Endothelial cell of umbilical vein (primary cell): ENCODE data around the gene IL1R2. TPM values are rescaled to one million over a fixed set of nuclear protein-coding genes. Genes with fewer than 3 reads are reported as not detected.

ENCODE experiments used
- BruUV-seq: library from RNA; stranded (reverse); fragments of 400-500 nt; replicated peaks from 2 replicates; lab custom pipeline; 2021; lab: Mats Ljungman, UMichigan
- CTCF ChIA-PET: fragments of 300-600, 350-600 bp; sonication (Branson Sonifier 250); formaldehyde crosslinking; loops from one replicate; lab custom pipeline; 2021; ENCODE audit warnings: antibody characterized with exemption, inconsistent platforms; lab: Charles Lee
- POLR2A ChIA-PET: fragments of 300-600, 350-600 bp; sonication (Branson Sonifier 250); formaldehyde crosslinking; loops from one replicate; lab custom pipeline; 2021; ENCODE audit warnings: antibody characterized with exemption, inconsistent platforms; lab: Charles Lee
- DNase-seq: peaks from one replicate; pipeline ENCODE4 v3.0.0-alpha.2; 2011; ENCODE audit warnings: low read depth, low spot score
- FAIRE-seq: peaks from 2 replicates; lab custom pipeline; 2011; peaks lifted over from hg19 to GRCh38; lab: Jason Lieb, UNC
- H2AFZ ChIP-seq: 2 replicates; pipeline ENCODE4 v1.6.0; 2012; ENCODE audit warnings: low read depth, low read length, control low read depth, inconsistent platforms
- H3K27ac ChIP-seq: 2 replicates; pipeline ENCODE4 v1.5.1; 2011; ENCODE audit warnings: low read depth, mild to moderate bottlenecking, control low read depth, low read length, moderate library complexity; ENCODE audit not compliant: insufficient read depth
- H3K27me3 ChIP-seq, 2 experiments: 2 replicates each; pipeline versions ENCODE4 v1.6.0 to v1.6.1; 2011; ENCODE audit warnings: low read length in 2 of 2, mixed read lengths in 1 of 2; ENCODE audit not compliant: control insufficient read depth in 2 of 2, insufficient read depth in 2 of 2
- H3K36me3 ChIP-seq, 2 experiments: 2 replicates in 1 of 2; 3 replicates in 1 of 2; pipeline ENCODE4 v1.5.1; 2011; ENCODE audit warnings: low read length in 2 of 2, mild to moderate bottlenecking in 1 of 2, moderate library complexity in 1 of 2; ENCODE audit not compliant: control insufficient read depth in 2 of 2, insufficient read depth in 2 of 2; ENCODE audit errors: extremely low read depth in 1 of 2
- H3K4me1 ChIP-seq: 3 replicates; pipeline ENCODE4 v1.5.1; 2011; ENCODE audit warnings: mild to moderate bottlenecking, low read length; ENCODE audit not compliant: control insufficient read depth, insufficient read depth; ENCODE audit errors: extremely low read depth
- H3K4me2 ChIP-seq: 2 replicates; pipeline ENCODE4 v1.6.1; 2011; ENCODE audit warnings: low read length, control low read depth, mixed read lengths; ENCODE audit not compliant: insufficient read depth
- H3K4me3 ChIP-seq, 3 experiments: fragments of 200-600 bp in 1 of 3; sonication (generic), shearing (Covaris generic) in 1 of 3; replicated peaks in 1 of 3; 2 replicates each; pipeline ENCODE4 v1.5.1; 2011 to 2016; ENCODE audit warnings: control low read depth in 3 of 3, low read length in 3 of 3, mild to moderate bottlenecking in 2 of 3, inconsistent platforms in 1 of 3, low read depth in 1 of 3, moderate library complexity in 1 of 3; ENCODE audit not compliant: insufficient read depth in 1 of 3
- H3K79me2 ChIP-seq: 2 replicates; pipeline ENCODE4 v1.6.0; 2012; ENCODE audit warnings: low read length, inconsistent platforms; ENCODE audit not compliant: control insufficient read depth, insufficient read depth
- H3K9ac ChIP-seq: replicated peaks from 2 replicates; pipeline ENCODE3; 2011; ENCODE audit warnings: low read length, control low read depth; ENCODE audit not compliant: insufficient read depth; ENCODE audit errors: extremely low read depth
- H3K9me1 ChIP-seq: replicated peaks from 3 replicates; pipeline ENCODE4 v1.6.0; 2011; ENCODE audit warnings: mild to moderate bottlenecking, low read length; ENCODE audit not compliant: control insufficient read depth, insufficient read depth; ENCODE audit errors: extremely low read depth
- H3K9me3 ChIP-seq: replicated peaks from 2 replicates; pipeline ENCODE4 v1.5.1; 2012; ENCODE audit warnings: low read length, inconsistent platforms; ENCODE audit not compliant: control insufficient read depth, insufficient read depth
- H4K20me1 ChIP-seq: replicated peaks from 2 replicates; pipeline ENCODE3; 2011; ENCODE audit warnings: mild to moderate bottlenecking, low read length; ENCODE audit not compliant: control insufficient read depth, insufficient read depth; ENCODE audit errors: extremely low read depth
- CTCF ChIP-seq, 2 donors: IDR thresholded peaks; 1 replicate in 1 of 2; 2 replicates in 1 of 2; pipeline ENCODE4 v1.5.1; 2011; ENCODE audit warnings: low read length in 2 of 2, mild to moderate bottlenecking in 2 of 2, moderate library complexity in 2 of 2, control low read depth in 1 of 2, inconsistent platforms in 1 of 2, low read depth in 1 of 2; ENCODE audit not compliant: insufficient read depth in 1 of 2; ENCODE audit errors: extremely low read depth in 1 of 2
- EZH2 ChIP-seq: IDR thresholded peaks from 2 replicates; pipeline ENCODE4 v1.6.1; 2012; ENCODE audit warnings: borderline replicate concordance, low read depth, mild to moderate bottlenecking, moderate library complexity, low read length, inconsistent platforms; ENCODE audit not compliant: severe bottlenecking
- FOS ChIP-seq: IDR thresholded peaks from 2 replicates; pipeline ENCODE4 v1.6.1; 2011; ENCODE audit warnings: mild to moderate bottlenecking, low read length, moderate library complexity, borderline replicate concordance; ENCODE audit not compliant: insufficient read depth
- GATA2 ChIP-seq: IDR thresholded peaks from 2 replicates; pipeline ENCODE4 v1.7.0; 2011; ENCODE audit warnings: low read depth, mild to moderate bottlenecking, moderate library complexity, mixed read lengths, low read length; ENCODE audit not compliant: insufficient read length, insufficient read depth
- JUN ChIP-seq: IDR thresholded peaks from 2 replicates; pipeline ENCODE4 v1.6.1; 2011; ENCODE audit warnings: borderline replicate concordance, low read depth; ENCODE audit not compliant: insufficient read length, insufficient read depth
- MAX ChIP-seq: IDR thresholded peaks from 2 replicates; pipeline ENCODE4 v1.6.1; 2011; ENCODE audit not compliant: insufficient read depth, insufficient read length
- MYC ChIP-seq: IDR thresholded peaks from one replicate; pipeline ENCODE4 v1.6.1; 2011; ENCODE audit warnings: mild to moderate bottlenecking, low read depth, low read length
- POLR2A ChIP-seq: IDR thresholded peaks from 2 replicates; pipeline ENCODE4 v1.6.1; 2012; ENCODE audit warnings: low read depth, mild to moderate bottlenecking, control low read depth, low read length
- POLR2AphosphoS5 ChIP-seq: IDR thresholded peaks from 2 replicates; pipeline ENCODE4 v1.6.1; 2012; ENCODE audit warnings: low read depth, mild to moderate bottlenecking, control low read depth, low read length, moderate library complexity; ENCODE audit not compliant: insufficient read depth
- dilution Hi-C: fragments of 300-500 bp; cut with MboI; formaldehyde crosslinking; loops from one replicate; pipeline ENCODE4 v1.15.0; 2019; ENCODE audit warnings: low sequenced_read_pairs; ENCODE audit not compliant: extremely low pct_ligation_motif_present
- intact Hi-C: fragments of 100-400 bp; cut with micrococcal nuclease; formaldehyde crosslinking; loops from one replicate; pipeline ENCODE4 v1.10.0; 2022
- polyA plus RNA-seq, 4 experiments: library from polyadenylated mRNA; depleted of rRNA in 3 of 4; stranded (reverse) in 3 of 4; unstranded in 1 of 4; fragments of >200 nt; gene quantifications; 2 replicates each; pipeline versions ENCODE4 v1.2.1 to v1.2.3, GENCODE V29; 2011 to 2012; ENCODE audit warnings: missing spikeins in 1 of 4
- total RNA-seq: library from RNA; stranded (reverse); gene quantifications from 2 replicates; pipeline ENCODE4 v1.2.3, GENCODE V29; 2021

IL1R2 gene
- total and polyA plus RNA-seq, 2 donors (not counting 3 experiments of a cell fraction or from before 2014, with no cell fraction given) = not detected

GRCh38 chr2:102072741-102073140, 81.0 kb downstream of the IL1R2 start:
- no peaks in the 10 kb centered on the region for H3K36me3 ChIP-seq
- no peaks in the 10 kb centered on the region for H3K9me1 ChIP-seq
- H3K4me3 ChIP-seq = no peak overlapping the region
- dilution Hi-C loops = no loop called here
- FAIRE-seq (no peak), DNase-seq (no peak)
- H3K27ac ChIP-seq = no peak overlapping the region
- H3K27me3 ChIP-seq = no peaks in the 10 kb centered on the region
- BruUV-seq = no TSS peak
- no peaks in the 10 kb centered on the region for H3K4me1 ChIP-seq
- no peak overlapping the region for H2AFZ ChIP-seq
- H3K9me3 ChIP-seq = no peaks in the 10 kb centered on the region
- CTCF ChIA-PET = interaction anchor here (1.0 to 2.0 kb wide), 2 partner anchors 9 to 32 kb away, joined by 3 to 4 read pairs; no protein-coding TSS in a partner anchor
- H3K79me2 ChIP-seq = no peaks in the 10 kb centered on the region
- H3K9ac ChIP-seq = no peak overlapping the region
- no peaks in the 10 kb centered on the region for H4K20me1 ChIP-seq
- no peak for TF ChIP-seq MYC
- no peak for TF ChIP-seq EZH2
- no peak for TF ChIP-seq MAX
- no peak for TF ChIP-seq POLR2A
- TF ChIP-seq JUN = no peak
- TF ChIP-seq CTCF (IDR thresholded peaks at IDR 0.05; ENCODE audit: extremely low read depth in 1 of 2, insufficient read depth in 1 of 2, low read depth in 1 of 2, low read length in 2 of 2) = no peak
- TF ChIP-seq GATA2 = no peak
- no peak for TF ChIP-seq FOS
- no peak for TF ChIP-seq POLR2AphosphoS5
- intact Hi-C loops = no loop called here
- POLR2A ChIA-PET = no interaction called here
- no peak overlapping the region for H3K4me2 ChIP-seq
